Heart left ventricle (tissue), 13 donors: ENCODE data around the gene EML6.

ENCODE experiments used
- CTCF ChIP-seq, 12 donors: fragments of 200-600 bp; sonication (generic) in 4 of 12; IDR thresholded peaks; one replicate each; pipeline versions ENCODE4 v1.5.0 to v1.8.0; 2018 to 2022; ENCODE audit warnings: antibody characterized with exemption in 12 of 12, mild to moderate bottlenecking in 5 of 12
- POLR2A ChIP-seq, 2 donors: fragments of 450-650 bp; IDR thresholded peaks; one replicate each; pipeline ENCODE4 v1.6.1; 2017; ENCODE audit warnings: antibody characterized with exemption in 2 of 2, mild to moderate bottlenecking in 2 of 2, moderate library complexity in 2 of 2
- donor health status: ischemic (EF 13 %, LVEDD 7.1; RV severe dilation, severe dysfunction).
- donor health status: DM: no; HTN: yes; CAD: no.
- donor health status: DM: no; HTN: no; CAD: no.
- donor health status: ischemic (EF 25% LVEDD 6.9; RV normal size, moderate dysfunction).
- donor health status: ischemic (EF 25% LVEDD 5.7; RV mildly dilated, moderate dysfunction).
- donor health status: ischemic (EF 35%, LVEDD 5.7; RV mildly dilated, moderate dysfunction).
- donor health status: nonischemic (EF 11% LVEDD 7.7; RV severe dilation, severe dysfunction).
- donor health status: DM: yes; HTN: yes; CAD: no.
- donor health status: PGD.
- donor health status: ischemic (EF 29% LVEDD 5.4; RV normal size, mild dysfunction).
- donor health status: nonischemic (EF 23%, LVEDD 6.1; RV moderate dilation, normal function).

DNA sequence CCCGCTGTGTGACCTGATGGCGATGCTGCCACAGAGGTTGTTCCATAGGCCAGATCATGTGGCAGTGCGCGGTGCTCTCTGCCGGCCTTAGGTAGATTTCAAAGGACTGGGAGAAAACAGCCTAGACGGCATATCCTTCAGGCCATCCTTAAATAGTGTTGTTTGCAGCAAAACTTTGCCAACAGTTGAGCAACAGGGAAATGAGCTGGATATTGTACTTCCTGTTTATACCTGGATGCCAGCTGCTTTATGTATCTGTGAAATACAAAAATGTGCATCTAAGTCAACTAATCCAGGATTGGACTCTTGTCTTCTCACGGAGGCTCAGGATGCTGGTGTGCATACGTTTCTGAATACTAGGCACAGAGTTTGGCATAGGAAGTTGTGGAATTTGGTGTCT lies 107.1 kb downstream of the EML6 start:
- TF ChIP-seq CTCF (IDR thresholded peaks at IDR 0.05) (no peak), POLR2A (IDR thresholded peaks at IDR 0.05) (no peak)
